A673 (cell line): ENCODE measurements around the gene PPP3R2. TPM values are rescaled to one million over a fixed set of nuclear protein-coding genes. Genes with fewer than 3 reads are reported as not detected.

ENCODE experiments used
- BruUV-seq: library from RNA; stranded (reverse); fragments of 400-500 nt; replicated peaks from 2 replicates; lab custom pipeline; 2021; lab: Mats Ljungman, UMichigan
- CTCF ChIA-PET: fragments of 300-600 bp; sonication (Branson Sonifier 250); formaldehyde crosslinking; loops from one replicate; lab custom pipeline; 2022; ENCODE audit warnings: antibody characterized with exemption; lab: Charles Lee
- POLR2A ChIA-PET: fragments of 300-600 bp; sonication (Branson Sonifier 250); formaldehyde crosslinking; loops from one replicate; lab custom pipeline; 2022; ENCODE audit warnings: antibody characterized with exemption; ENCODE audit not compliant: low non-redundant PET; lab: Charles Lee
- DNase-seq: peaks from one replicate; pipeline ENCODE4 v3.0.0-alpha.2; 2015; ENCODE audit warnings: low spot score
- H3K27ac ChIP-seq: fragments of 200-600 bp; sonication (generic); 2 replicates; pipeline ENCODE4 v1.5.1; 2016; ENCODE audit warnings: mixed run types, low read depth, mild to moderate bottlenecking, mixed read lengths, antibody characterized with exemption, low read length; ENCODE audit not compliant: poor library complexity, severe bottlenecking
- H3K27me3 ChIP-seq: fragments of 200-600 bp; sonication (generic); replicated peaks from 2 replicates; pipeline ENCODE4 v1.6.1; 2017; ENCODE audit warnings: mixed run types, low read depth, mild to moderate bottlenecking, mixed read lengths, antibody characterized with exemption, low read length; ENCODE audit not compliant: insufficient read depth, poor library complexity
- H3K36me3 ChIP-seq: fragments of 200-600 bp; sonication (generic); 2 replicates; pipeline ENCODE4 v1.6.1; 2016; ENCODE audit warnings: mixed run types, mild to moderate bottlenecking, mixed read lengths, antibody characterized with exemption, low read length; ENCODE audit not compliant: insufficient read depth, poor library complexity, severe bottlenecking
- H3K4me1 ChIP-seq: fragments of 200-600 bp; sonication (generic); 2 replicates; pipeline ENCODE4 v1.6.1; 2017; ENCODE audit warnings: mixed run types, mild to moderate bottlenecking, mixed read lengths, antibody characterized with exemption, low read length; ENCODE audit not compliant: insufficient read depth, poor library complexity, severe bottlenecking
- H3K4me3 ChIP-seq: fragments of 200-600 bp; sonication (generic); 2 replicates; pipeline ENCODE4 v1.5.1; 2016; ENCODE audit warnings: low read depth, mixed run types, mild to moderate bottlenecking, mixed read lengths, low read length; ENCODE audit not compliant: poor library complexity, severe bottlenecking
- H3K9me3 ChIP-seq: fragments of 200-600 bp; sonication (generic); 2 replicates; pipeline ENCODE4 v1.6.1; 2016; ENCODE audit warnings: mixed run types, low read depth, mild to moderate bottlenecking, mixed read lengths, antibody characterized with exemption, low read length; ENCODE audit not compliant: poor library complexity, severe bottlenecking
- CTCF ChIP-seq: fragments of 300-800, 200-600 bp; sonication (generic); conservative IDR thresholded peaks from 2 replicates; pipeline ENCODE4 v1.5.1; 2017; ENCODE audit warnings: low read depth, mild to moderate bottlenecking, antibody characterized with exemption, low read length, moderate library complexity, mixed read lengths
- EZH2 ChIP-seq: fragments of 200-600 bp; sonication (generic); IDR thresholded peaks from 2 replicates; pipeline ENCODE4 v1.6.1; 2017; ENCODE audit warnings: borderline replicate concordance, low read depth, mild to moderate bottlenecking, mixed read lengths, antibody characterized with exemption, low read length; ENCODE audit not compliant: poor library complexity, severe bottlenecking
- intact Hi-C: fragments of 100-400 bp; cut with micrococcal nuclease; formaldehyde crosslinking; loops from one replicate; pipeline ENCODE4 v1.10.0; 2022; ENCODE audit not compliant: unreplicated experiment
- total RNA-seq: library from RNA; stranded (reverse); gene quantifications from 2 replicates; pipeline ENCODE4 v1.2.3, GENCODE V29; 2021

The PPP3R2 gene
- total RNA-seq, 1 experiment from 2014 or later: not detected

DNA sequence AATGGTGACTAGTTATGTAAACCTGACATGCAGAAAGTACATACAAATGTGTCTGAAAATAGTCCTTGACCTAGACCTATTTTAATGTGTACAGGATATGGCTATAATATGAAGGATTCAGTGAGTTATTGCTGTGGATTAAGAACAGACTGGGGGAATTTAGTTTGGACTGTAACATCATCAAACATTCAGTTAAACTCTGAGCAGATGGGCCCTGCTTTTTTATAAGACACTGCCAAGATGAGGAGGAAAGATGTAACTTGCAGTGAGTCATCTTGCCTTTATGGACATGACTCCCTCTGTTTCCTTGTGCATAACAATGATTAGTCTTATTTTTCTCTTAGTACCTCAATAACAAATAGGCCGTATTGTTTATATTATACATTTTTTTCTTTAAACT is 12.2 kb downstream of the PPP3R2 start:
- CTCF ChIA-PET: no interaction called here
- no peaks in the 10 kb centered on the region for H3K4me1 ChIP-seq

GRCh38 chr9:101579711-101580545 is 14.8 kb downstream of the PPP3R2 start:
- TF ChIP-seq CTCF: no peak
- Histone ChIP-seq H3K9me3 (no peaks in the 10 kb centered on the region), H3K4me3 (no peak overlapping the region), H3K27me3 (no peaks in the 10 kb centered on the region), H3K27ac (no peak overlapping the region), H3K4me1 (no peaks in the 10 kb centered on the region), H3K36me3 (no peaks in the 10 kb centered on the region)
- BruUV-seq: no TSS peak
- POLR2A ChIA-PET: no interaction called here
- DNase-seq: no peak
- intact Hi-C loops: no loop called here
- CTCF ChIA-PET: no interaction called here

More for the DNA sequence above, 12.2 kb downstream of the PPP3R2 start:
- DNase-seq: no peak
- Histone ChIP-seq H3K9me3 (no peaks in the 10 kb centered on the region), H3K27me3 (no peaks in the 10 kb centered on the region), H3K4me3 (no peak overlapping the region), H3K36me3 (no peaks in the 10 kb centered on the region), H3K27ac (no peak overlapping the region)
- BruUV-seq: no TSS peak
- TF ChIP-seq CTCF (no peak), EZH2 (no peak)
- POLR2A ChIA-PET: no interaction called here
- intact Hi-C loops: no loop called here

GRCh38 chr9:101578378-101578777 is 16.4 kb downstream of the PPP3R2 start:
- Histone ChIP-seq H3K9me3 (no peaks in the 10 kb centered on the region), H3K27ac (no peak overlapping the region), H3K4me3 (no peak overlapping the region), H3K4me1 (no peaks in the 10 kb centered on the region), H3K36me3 (no peaks in the 10 kb centered on the region), H3K27me3 (no peaks in the 10 kb centered on the region)
- ChIA-PET POLR2A (no interaction called here), CTCF (no interaction called here)
- intact Hi-C loops: no loop called here
- no peak for TF ChIP-seq EZH2
- no peak for TF ChIP-seq CTCF
- no peak for DNase-seq
- no TSS peak for BruUV-seq
